Measurements from ENCODE around the gene IFNAR2.
"Not testable (repeated sequence)": the region's sequence is repeated elsewhere in the genome, so short reads cannot be mapped to it uniquely, and the experiment has no call there.

Gene IFNAR2

GRCh38 chr21:33249331-33250002 lies 19.7 kb downstream of the IFNAR2 start:
- H3K4me3 ChIP-seq (replicated peaks; ENCODE audit: low read depth, low read length), result no peak overlapping the region
- DNase-seq (ENCODE audit: low read depth), result no peak

GRCh38 chr21:33251119-33251518 lies 21.4 kb downstream of the IFNAR2 start:
- TF ChIP-seq CTCF (IDR thresholded peaks at IDR 0.05; ENCODE audit: low read length, missing control alignments), result no peak
- DNase-seq (ENCODE audit: low read depth), result no peak
- H3K4me3 ChIP-seq (replicated peaks; ENCODE audit: low read depth, low read length), result no peak overlapping the region

More at GRCh38 chr21:33249331-33250002, 19.7 kb downstream of the IFNAR2 start:
- no peak for TF ChIP-seq CTCF (IDR thresholded peaks at IDR 0.05; ENCODE audit: low read length, missing control alignments)

- H3K4me3 ChIP-seq (replicated peaks; ENCODE audit: low read depth, low read length); DNase-seq (ENCODE audit: low read depth): not testable (repeated sequence)
Observed at GRCh38 chr21:33253382-33253781, 23.6 kb downstream of the IFNAR2 start.

- no peak for TF ChIP-seq CTCF (IDR thresholded peaks at IDR 0.05; ENCODE audit: low read length, missing control alignments)
- DNase-seq (ENCODE audit: low read depth), result no peak
- no peak overlapping the region for H3K4me3 ChIP-seq (replicated peaks; ENCODE audit: low read depth, low read length)
Observed at GRCh38 chr21:33254766-33255165, 25.0 kb downstream of the IFNAR2 start.

GRCh38 chr21:33255404-33255803 lies 25.7 kb downstream of the IFNAR2 start:
- no peak for DNase-seq (ENCODE audit: low read depth)
- TF ChIP-seq CTCF (IDR thresholded peaks at IDR 0.05; ENCODE audit: low read length, missing control alignments), result no peak
- no peak overlapping the region for H3K4me3 ChIP-seq (replicated peaks; ENCODE audit: low read depth, low read length)

GRCh38 chr21:33256019-33256418 lies 26.3 kb downstream of the IFNAR2 start:
- DNase-seq (ENCODE audit: low read depth), result no peak
- no peak overlapping the region for H3K4me3 ChIP-seq (replicated peaks; ENCODE audit: low read depth, low read length)
- TF ChIP-seq CTCF (IDR thresholded peaks at IDR 0.05; ENCODE audit: low read length, missing control alignments), result no peak

GRCh38 chr21:33257094-33257803 lies 27.5 kb downstream of the IFNAR2 start:
- no peak for DNase-seq (ENCODE audit: low read depth)
- no peak overlapping the region for H3K4me3 ChIP-seq (replicated peaks; ENCODE audit: low read depth, low read length)
- TF ChIP-seq CTCF (IDR thresholded peaks at IDR 0.05; ENCODE audit: low read length, missing control alignments), result no peak

All from fibroblast of pulmonary artery (primary cell).